Stomach (tissue), 9 donors: ENCODE results near the gene ZSCAN18. TPM values are rescaled to one million over a fixed set of nuclear protein-coding genes. Genes with fewer than 3 reads are reported as not detected.

Source experiments
- DNase-seq, 2 donors: peaks; one replicate each; pipeline versions ENCODE4 v3.0.0 to v3.0.0-alpha.2; 2013 to 2019
- H3K27ac ChIP-seq, 5 donors: fragments of 200-600 bp in 4 of 5; sonication (generic) in 4 of 5; one replicate each; pipeline ENCODE4 v1.5.1; 2013 to 2019; ENCODE audit warnings: mild to moderate bottlenecking in 1 of 5, moderate library complexity in 1 of 5
- H3K27me3 ChIP-seq, 3 donors: fragments of 200-600 bp; sonication (generic); one replicate each; pipeline ENCODE4 v1.5.1; 2017 to 2019; ENCODE audit warnings: mixed run types in 1 of 3
- H3K36me3 ChIP-seq, 4 donors: fragments of 200-600 bp; sonication (generic); 1 replicate in 3 of 4; 2 replicates in 1 of 4; pipeline ENCODE4 v1.5.1; 2016 to 2019
- H3K4me1 ChIP-seq, 4 donors: fragments of 200-600 bp; sonication (generic); one replicate each; pipeline ENCODE4 v1.5.1; 2016 to 2019
- H3K4me3 ChIP-seq, 4 donors: fragments of 200-600 bp; sonication (generic) in 3 of 4; one replicate each; pipeline ENCODE4 v1.5.1; 2016 to 2019; ENCODE audit warnings: mild to moderate bottlenecking in 1 of 4
- H3K9me3 ChIP-seq, 4 donors: fragments of 200-600 bp; sonication (generic); one replicate each; pipeline ENCODE4 v1.5.1; 2016 to 2019
- EP300 ChIP-seq: sonication (generic); formaldehyde crosslinking; IDR thresholded peaks from one replicate; pipeline ENCODE4 v1.6.1; 2017; ENCODE audit warnings: antibody characterized with exemption
- POLR2A ChIP-seq, 4 donors: fragments of 450-650 bp; IDR thresholded peaks; one replicate each; pipeline ENCODE4 v1.6.1; 2016; ENCODE audit warnings: antibody characterized with exemption in 4 of 4, control low read depth in 2 of 4, mild to moderate bottlenecking in 1 of 4, moderate library complexity in 1 of 4
- POLR2AphosphoS5 ChIP-seq, 3 donors: sonication (generic); formaldehyde crosslinking; IDR thresholded peaks; one replicate each; pipeline ENCODE4 v1.6.1; 2016; ENCODE audit warnings: antibody characterized with exemption in 3 of 3
- WGBS, 5 donors: extraction: QIAGEN DNeasy Blood & Tissue Kit in 3 of 5; methylation state at CpG; one replicate each; pipeline versions ENCODE4 v1.1.5 to v1.1.7; 2013 to 2018; 5-methylcytosine and 5-hydroxymethylcytosine counted together
- intact Hi-C: fragments of 100-400 bp; cut with DNase I; formaldehyde crosslinking; loops from one replicate; pipeline ENCODE4 v1.15.1; 2023; ENCODE audit warnings: low total_unique reads
- polyA plus RNA-seq, 3 donors: library from polyadenylated mRNA; stranded (reverse); fragments of 200-250 nt; gene quantifications; one replicate each; pipeline ENCODE4 v1.2.3, GENCODE V29; 2013
- total RNA-seq, 5 donors: library from RNA; depleted of rRNA; stranded (reverse); fragments of >200 nt; gene quantifications; one replicate each; pipeline versions ENCODE4 v1.1.0 to v1.2.3, GENCODE V29; 2014 to 2016
- TF ChIP-seq, protein P1 (sequence below), 7 experiments: fragments of 450-650 bp in 4 of 7; fragments of 200-600 bp in 3 of 7; sonication (generic) in 3 of 7; IDR thresholded peaks; one replicate each; pipeline ENCODE4 v1.5.1; 2016 to 2019; ENCODE audit warnings: antibody characterized with exemption in 7 of 7, control low read depth in 2 of 7, mild to moderate bottlenecking in 1 of 7
- donor health status: healthy with polysubstance abuse.
- donor health status: Bipolar disorder and iron deficiency.
- donor health status: healthy.

The ZSCAN18 gene
- total and polyA plus RNA-seq, 8 donors = 15.5 to 327 (median 45.9) TPM

DNA sequence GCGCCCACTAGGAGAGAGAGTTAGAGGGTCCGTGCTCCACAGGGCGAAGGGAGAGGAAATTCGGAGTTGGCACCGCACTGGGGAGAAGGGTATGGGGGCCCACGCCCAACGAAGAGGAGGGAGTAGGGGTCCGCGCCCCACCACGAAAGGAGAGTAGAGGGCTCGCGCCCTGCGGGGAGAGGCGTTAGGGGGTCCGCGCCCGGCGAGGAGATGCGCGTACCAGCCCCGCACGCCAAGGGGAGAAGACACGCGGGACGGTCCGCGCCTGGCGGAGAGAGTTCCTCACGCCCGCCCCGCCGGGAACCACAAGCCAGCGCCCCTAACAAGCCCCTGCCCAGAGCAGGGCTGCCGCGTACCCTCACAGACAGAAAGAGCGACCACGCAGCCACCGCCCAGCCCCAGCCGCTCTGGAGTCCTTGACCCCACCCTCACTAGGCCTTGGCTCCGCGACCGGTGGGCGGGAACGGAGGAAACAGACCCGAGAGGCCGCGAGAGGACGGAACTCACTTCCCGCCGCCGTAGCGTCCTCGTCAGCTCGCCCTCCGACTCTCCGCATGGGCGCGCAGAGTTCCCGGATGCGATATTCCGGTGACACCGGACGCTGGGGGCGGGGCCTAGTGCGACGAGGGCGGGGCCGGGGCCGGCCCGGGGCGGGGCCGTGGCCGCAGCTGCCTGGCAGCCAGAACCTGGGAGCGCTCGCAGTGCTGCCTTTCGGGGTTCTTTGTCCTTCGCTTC lies 20.0 kb upstream of the ZSCAN18 start:
- Histone ChIP-seq H3K4me3 (no peak overlapping the region), H3K27me3 (peaks cover 0 to 19% (median 7%) of the 10 kb centered on the region in 3 donors), H3K4me1 (no peaks in the 10 kb centered on the region), H3K36me3 (peaks cover 0 to 21% (median 0%) of the 10 kb centered on the region in 4 donors), H3K9me3 (peaks cover 60 to 100% (median 99%) of the 10 kb centered on the region in 4 donors), H3K27ac (no peak overlapping the region)
- no peak for TF ChIP-seq EP300
- TF ChIP-seq, protein P1, sequence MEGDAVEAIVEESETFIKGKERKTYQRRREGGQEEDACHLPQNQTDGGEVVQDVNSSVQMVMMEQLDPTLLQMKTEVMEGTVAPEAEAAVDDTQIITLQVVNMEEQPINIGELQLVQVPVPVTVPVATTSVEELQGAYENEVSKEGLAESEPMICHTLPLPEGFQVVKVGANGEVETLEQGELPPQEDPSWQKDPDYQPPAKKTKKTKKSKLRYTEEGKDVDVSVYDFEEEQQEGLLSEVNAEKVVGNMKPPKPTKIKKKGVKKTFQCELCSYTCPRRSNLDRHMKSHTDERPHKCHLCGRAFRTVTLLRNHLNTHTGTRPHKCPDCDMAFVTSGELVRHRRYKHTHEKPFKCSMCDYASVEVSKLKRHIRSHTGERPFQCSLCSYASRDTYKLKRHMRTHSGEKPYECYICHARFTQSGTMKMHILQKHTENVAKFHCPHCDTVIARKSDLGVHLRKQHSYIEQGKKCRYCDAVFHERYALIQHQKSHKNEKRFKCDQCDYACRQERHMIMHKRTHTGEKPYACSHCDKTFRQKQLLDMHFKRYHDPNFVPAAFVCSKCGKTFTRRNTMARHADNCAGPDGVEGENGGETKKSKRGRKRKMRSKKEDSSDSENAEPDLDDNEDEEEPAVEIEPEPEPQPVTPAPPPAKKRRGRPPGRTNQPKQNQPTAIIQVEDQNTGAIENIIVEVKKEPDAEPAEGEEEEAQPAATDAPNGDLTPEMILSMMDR (IDR thresholded peaks at IDR 0.05) = no peak
- no peak for TF ChIP-seq POLR2A (IDR thresholded peaks at IDR 0.05)
- TF ChIP-seq POLR2AphosphoS5 (IDR thresholded peaks at IDR 0.05) = no peak
- DNase-seq = peak in 1 of 2 donors; percentile 80
- intact Hi-C loops = no loop called here
- WGBS, 5 donors = 8 to 14% (median 9%) methylated on average over 20 to 77 of the region's 77 CpGs

DNA sequence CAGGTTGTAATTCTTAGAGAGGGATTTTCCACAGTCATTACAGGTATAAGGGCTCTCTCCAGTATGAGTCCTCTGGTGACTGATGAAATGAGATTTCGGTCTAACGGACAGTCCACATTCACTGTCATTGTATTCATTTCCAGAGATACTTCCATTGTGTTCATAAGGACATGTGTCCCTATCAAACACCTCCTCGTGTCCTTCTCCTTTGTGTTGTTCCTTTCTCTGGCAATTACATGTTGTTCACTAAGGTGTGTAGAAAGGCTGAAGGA lies 10.5 kb upstream of the ZSCAN18 start:
- 75 to 90% (median 81%) methylated on average over 3 of the region's 3 CpGs for WGBS, 5 donors

DNA sequence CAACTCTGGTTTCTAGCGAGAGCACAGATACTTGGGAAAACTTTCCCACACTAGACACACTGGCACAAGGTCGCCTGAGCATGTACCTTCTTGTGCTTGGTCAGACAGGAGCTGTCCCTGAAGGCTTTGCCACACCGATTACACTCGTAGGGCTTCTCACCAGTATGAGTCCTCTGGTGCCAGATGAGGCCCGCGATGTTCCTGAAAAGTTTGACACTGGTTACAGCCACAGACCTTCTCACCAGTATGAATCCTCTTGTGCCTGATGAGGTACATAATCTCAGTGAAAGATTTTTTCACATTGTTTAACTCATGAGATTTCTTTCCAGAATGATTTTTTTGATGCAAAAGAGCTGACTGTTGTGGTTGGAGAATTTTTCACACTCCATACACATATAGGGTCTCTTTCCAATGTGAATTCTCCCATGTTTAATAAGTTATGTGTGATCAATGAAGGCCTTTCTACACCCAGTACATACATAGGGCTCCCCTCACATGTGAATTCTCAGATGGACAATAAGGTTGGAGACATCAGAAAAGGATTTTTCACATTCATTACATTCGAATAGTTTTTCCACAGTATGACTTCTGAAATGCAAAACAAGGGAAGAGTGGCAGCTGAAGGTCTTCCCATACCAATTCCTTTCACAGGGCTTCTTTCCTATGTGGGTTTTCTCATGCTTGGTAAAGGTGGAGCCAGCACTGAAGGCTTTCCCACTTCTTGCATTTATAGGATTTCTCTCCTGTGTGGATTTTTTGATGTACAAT lies 9.9 kb upstream of the ZSCAN18 start:
- intact Hi-C loops = no loop called here
- Histone ChIP-seq H3K4me3 (no peak overlapping the region), H3K36me3 (no peaks in the 10 kb centered on the region), H3K27ac (no peak overlapping the region), H3K9me3 (peaks cover 61 to 98% (median 94%) of the 10 kb centered on the region in 4 donors), H3K27me3 (no peaks in the 10 kb centered on the region), H3K4me1 (no peaks in the 10 kb centered on the region)
- no peak for DNase-seq
- TF ChIP-seq, protein P1 (IDR thresholded peaks at IDR 0.05) = no peak
- TF ChIP-seq POLR2AphosphoS5 (IDR thresholded peaks at IDR 0.05) (no peak), POLR2A (IDR thresholded peaks at IDR 0.05) (no peak), EP300 (no peak)
- 83 to 85% (median 85%) methylated on average over 7 of the region's 7 CpGs for WGBS, 5 donors

More for the DNA sequence above, 10.5 kb upstream of the ZSCAN18 start:
- H3K36me3 ChIP-seq = no peaks in the 10 kb centered on the region
- DNase-seq = no peak
- H3K4me3 ChIP-seq = no peak overlapping the region
- TF ChIP-seq, protein P1 (IDR thresholded peaks at IDR 0.05) = no peak
- TF ChIP-seq POLR2AphosphoS5 (IDR thresholded peaks at IDR 0.05) (no peak), EP300 (no peak)
- peaks cover 64 to 98% (median 95%) of the 10 kb centered on the region in 4 donors for H3K9me3 ChIP-seq
- H3K27me3 ChIP-seq = no peaks in the 10 kb centered on the region
- no peaks in the 10 kb centered on the region for H3K4me1 ChIP-seq
- H3K27ac ChIP-seq = no peak overlapping the region
- intact Hi-C loops = no loop called here

DNA sequence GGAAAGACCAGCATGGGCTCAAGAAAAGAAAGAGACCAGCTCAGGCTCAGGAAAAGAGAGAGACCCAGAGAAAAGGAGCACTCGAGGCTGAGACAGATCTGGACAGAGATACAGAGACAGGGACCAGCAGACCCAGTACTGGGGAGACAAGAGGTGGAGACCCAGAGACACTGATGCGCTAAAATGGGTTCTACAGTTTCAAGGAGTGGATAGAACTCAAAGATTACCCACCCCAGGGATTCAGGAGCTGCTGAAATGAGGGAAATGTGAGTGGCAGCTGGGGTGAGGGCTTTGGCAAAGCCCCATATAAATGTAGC lies 609 bp upstream of the ZSCAN18 start:
- 7 to 29% (median 16%) methylated on average over 2 of the region's 2 CpGs for WGBS, 5 donors
- H3K27me3 ChIP-seq = no peaks in the 10 kb centered on the region
- DNase-seq = no peak
- H3K9me3 ChIP-seq = peaks cover 0 to 71% (median 40%) of the 10 kb centered on the region in 4 donors
- peaks cover 0 to 21% (median 20%) of the 10 kb centered on the region in 4 donors for H3K4me1 ChIP-seq
- TF ChIP-seq POLR2A (IDR thresholded peaks at IDR 0.05) (no peak), EP300 (no peak), POLR2AphosphoS5 (IDR thresholded peaks at IDR 0.05) (no peak)
- TF ChIP-seq, protein P1 (IDR thresholded peaks at IDR 0.05) = no peak
- peak overlapping the region; percentile 66 to 96 (median 91) for H3K4me3 ChIP-seq
- intact Hi-C loops = no loop called here
- H3K27ac ChIP-seq = peak overlapping the region; percentile 85 to 97 (median 89)
- H3K36me3 ChIP-seq = peaks cover 0 to 27% (median 10%) of the 10 kb centered on the region in 4 donors
